Measurements from ENCODE around the gene MTARC2.
A peak's percentile ranks its signal among the peaks of the same experiment; 100 is the strongest.
"Not testable (repeated sequence)": the region's sequence is repeated elsewhere in the genome, so short reads cannot be mapped to it uniquely, and the experiment has no call there.

MTARC2 gene

DNA sequence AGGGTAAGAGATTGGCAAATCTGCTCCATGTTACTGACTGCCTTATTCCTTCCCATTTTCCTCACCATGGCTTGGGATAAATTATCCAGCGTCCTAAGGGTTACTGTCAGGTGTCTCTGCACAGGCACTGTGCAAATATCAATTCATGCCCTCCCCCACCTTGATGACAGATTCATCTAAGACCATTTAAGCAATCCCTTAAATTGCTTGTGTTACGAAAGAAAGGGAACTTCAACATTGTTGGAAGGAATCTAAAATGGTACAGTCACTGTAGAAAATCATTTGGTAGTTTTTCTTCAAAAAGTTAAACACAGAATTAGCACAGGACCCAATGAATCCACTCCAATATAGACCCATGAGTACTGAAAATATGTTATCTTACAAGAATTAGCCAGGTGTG is 17.6 kb upstream of the MTARC2 start:
- no peak for DNase-seq

DNA sequence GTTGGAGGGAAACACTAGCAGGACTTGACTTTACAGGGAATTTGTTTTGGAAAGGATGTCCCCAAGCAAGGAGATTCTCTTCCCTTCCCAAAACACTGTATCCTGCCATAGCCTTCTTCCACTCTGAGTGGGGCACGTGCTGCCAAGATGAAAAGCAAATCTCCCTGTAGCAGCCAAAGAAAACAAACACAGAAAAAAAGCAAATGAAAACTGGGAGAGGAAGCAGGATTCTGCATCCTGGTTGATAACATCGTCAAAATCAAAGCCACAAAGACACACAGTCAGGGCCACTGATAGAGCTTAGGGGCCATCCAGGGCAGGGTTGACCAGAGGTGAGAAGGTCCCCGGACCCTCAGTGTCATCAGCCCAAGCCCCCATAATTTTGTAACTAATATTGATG is 16.0 kb upstream of the MTARC2 start:
- no peak for DNase-seq

DNA sequence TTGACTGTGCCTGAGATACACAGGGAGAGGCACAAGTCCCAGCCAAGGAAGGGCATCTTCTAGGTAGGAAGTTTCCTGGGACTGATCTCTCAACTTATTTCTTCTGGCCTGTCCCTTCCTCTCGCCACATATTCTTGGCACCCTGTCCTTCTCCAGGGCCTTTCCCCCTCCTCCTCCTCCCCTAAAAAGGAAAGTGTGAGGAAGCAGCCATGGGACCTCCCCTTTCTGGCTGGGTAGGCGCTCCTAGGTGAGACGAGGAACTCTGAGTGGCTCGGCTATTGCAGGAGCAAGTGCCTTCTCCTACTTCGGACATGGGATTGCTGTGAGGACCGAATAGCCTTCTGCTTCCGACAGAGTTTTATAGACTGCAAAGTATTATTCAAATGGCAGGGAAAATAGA is 15.5 kb upstream of the MTARC2 start:
- no peak for DNase-seq

DNA sequence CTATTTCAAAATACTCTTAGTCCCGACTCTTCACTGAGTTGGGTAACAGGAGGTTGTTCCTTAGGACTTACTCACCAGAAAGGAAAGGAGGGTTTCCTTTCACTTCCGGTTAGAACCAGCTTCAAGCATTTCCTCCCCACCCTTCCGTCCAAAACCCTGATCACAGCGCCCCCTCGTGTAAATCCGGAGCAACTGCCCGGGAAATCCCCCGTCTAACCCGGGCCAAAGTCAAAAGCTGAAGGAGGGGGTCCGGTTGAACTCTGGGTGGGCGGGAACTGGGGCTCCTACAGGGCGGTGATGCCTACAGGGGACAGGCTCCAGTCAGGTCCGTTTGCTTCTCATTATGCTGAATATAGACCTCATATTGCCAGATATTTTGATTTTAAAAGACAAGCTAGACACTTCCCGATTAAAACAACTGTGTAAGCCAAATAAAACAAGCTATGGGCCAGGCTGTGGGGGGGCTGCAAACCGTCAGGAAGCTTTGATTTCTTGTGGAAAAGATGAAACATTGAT is 15.0 kb upstream of the MTARC2 start:
- DNase-seq: peak; percentile 50

DNA sequence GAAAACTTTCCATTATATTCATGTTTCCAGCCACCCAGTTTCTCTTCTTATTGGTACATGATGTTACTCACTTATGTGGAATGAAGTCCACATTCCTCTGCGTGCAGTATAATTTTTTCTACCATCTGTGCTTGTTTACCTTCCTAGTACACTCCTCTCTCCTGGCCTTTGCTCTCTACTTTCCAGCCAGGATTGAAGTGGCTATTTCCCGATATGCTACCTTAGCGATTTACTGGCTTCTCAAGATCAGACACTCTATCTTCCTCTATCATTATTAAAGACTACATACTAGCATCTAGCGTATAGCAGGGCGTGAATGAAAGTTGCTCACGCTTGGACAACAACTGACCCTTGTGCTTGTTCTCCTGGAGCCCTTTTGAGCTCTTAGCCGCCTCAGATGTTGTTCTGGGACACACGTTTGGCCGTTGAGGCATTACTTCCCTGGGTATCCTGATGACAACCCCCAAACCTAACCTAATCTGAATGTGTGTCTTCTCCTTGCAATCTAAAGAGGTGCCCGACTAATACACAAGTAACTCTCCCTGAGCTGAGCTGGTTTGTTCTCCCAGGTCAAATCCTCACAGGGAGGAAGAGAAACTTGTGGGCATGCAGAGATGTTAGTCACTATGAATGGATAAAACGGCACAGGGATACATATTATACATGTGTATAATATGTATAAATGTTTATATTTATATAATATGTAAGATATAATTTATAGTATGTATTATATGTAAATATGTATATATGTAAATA is 13.4 kb upstream of the MTARC2 start:
- DNase-seq: no peak

DNA sequence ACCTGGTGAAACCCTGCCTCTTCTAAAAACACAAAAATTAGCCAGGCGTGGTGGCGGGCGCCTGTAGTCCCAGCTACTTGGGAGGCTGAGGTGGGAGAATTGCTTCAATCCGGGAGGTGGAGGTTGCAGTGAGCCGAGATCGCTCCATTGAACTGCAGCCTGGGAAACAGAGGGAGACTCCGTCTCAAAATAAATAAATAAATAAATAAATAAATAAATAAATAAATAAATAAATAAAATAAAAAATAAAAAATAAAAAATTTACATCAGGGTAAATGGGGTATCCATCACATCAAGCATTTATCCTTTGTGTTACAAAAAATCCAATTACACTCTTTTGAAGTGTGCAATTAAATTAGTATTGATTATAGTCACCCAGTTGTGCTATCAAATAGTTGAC is 11.8 kb upstream of the MTARC2 start:
- not testable (repeated sequence) for DNase-seq

DNA sequence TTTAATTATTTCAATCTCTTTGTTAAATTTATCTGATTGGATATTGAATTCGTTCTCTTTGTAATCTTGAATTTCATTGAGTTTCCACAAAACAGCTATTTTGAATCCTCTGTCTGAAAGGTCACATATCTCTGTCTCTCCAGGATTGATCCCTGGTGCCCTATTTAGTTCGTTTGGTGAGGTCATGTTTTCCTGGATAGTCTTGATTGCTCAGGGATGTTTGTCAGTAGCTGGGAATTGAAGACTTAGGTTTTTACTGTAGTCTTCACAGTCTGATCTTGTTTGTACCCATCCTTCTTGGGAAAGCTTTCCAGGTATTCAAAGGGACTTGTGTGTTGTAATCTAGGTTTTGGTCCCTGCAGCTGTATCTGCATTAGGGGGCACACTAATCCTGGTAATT is 6.8 kb upstream of the MTARC2 start:
- no peak for DNase-seq

DNA sequence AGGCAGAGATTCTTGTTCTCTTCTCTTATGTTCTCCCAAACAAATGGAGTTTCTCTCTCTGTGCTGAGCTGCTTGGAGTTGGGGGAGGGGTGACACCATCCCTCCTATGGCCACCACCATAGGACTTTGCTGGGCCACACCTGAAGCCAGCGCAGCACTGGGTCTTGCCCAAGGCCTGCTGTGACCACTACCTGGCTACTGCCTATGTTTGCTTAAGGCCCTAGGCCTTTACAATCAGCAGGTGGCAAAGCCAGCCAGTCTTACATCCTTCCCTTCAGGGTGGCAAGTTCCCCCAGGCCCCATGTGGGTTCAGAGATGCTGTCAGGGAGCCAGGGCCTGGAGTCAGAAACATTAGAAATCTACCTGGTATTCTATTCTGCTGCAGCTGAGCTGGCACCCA is 6.3 kb upstream of the MTARC2 start:
- DNase-seq: no peak

DNA sequence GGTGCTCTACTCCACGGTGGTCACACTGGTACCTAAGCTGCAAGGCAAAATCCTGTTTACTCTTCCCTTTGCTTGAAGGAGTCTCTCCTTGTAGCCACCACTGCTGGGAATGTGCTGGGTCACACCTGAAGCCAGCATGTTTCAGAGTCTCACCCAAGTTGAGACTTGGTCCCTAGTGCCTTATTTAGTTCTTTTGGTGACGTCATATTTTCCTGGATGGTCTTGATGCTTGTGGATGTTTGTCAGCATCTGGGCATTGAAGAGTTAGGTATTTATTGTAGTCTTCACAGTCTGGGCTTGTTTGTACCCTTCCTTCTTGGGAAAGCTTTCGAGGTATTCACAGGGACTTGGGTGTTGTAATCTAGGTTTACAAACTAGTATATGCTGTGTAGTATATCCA is 5.6 kb upstream of the MTARC2 start:
- no peak for DNase-seq

DNA sequence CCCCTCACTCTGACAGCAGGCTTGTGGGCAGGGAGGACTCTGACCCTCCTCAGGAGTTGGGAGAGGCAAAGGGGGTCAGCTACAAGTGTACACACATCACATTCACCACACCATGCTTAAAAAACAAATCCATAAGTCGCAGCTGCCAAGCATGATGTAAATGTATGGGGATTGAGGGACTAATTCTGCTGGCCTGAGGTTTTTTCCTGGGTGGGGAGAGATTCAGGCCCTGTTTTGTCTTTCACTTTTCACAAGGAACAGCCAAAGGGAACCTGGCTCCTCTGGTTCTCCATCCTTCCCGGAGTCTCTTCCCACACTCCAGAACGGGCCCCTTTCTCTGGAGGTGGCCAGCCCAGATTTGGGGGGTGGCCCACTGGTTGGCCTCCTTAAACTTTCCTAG is 1.3 kb upstream of the MTARC2 start:
- no peak for DNase-seq

DNA sequence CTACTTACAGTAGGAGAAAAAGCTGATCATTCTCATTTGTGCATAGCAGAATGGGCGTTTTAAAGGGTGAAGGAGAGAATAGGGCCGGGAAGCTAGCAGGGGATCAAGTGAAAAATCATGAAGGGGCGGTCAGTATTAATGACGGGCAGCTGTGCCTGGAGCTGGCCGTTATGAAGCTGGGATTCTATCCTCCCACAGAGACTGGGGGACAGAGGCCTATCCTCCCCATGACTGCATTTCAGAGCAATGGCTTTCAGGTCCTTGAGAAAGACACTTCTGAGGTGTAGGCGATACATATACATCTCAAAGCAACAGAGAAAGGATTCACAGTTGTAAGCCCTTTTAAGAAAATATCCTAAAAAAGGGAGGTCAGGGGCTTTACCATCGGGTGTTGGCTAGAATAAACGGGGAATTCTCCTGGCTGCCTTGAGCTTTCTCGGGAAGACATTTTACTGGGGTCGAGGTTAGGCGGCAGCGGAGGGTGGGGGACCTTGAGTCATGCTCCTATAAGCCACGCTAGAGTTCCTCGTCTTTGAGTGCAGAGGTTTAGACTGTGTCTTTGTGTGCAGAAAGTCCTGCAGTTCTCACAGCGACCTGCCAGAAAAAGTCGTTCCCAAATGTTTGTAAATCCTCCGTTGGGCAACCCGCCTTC is 559 bp upstream of the MTARC2 start:
- no peak for DNase-seq

DNA sequence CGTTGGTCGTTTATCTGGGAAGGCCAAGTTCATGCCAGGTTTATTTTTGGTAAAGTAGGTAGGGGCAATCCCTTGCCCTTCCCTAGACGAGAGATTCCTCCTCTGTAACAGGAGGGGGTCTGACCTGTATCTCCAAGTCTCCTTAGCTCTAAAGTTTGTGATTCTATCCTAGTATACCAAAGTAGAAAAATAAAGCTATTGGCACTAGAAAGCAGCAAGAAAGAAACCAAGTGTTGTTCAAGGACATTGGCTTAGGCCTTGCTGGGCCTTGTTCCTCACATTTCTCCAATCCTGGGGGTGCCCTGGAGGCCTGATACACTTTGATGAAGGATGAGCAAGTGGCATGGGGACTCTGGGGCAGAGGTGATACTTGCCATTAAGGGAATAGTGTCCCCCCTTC is 814 bp downstream of the MTARC2 start:
- DNase-seq: no peak

DNA sequence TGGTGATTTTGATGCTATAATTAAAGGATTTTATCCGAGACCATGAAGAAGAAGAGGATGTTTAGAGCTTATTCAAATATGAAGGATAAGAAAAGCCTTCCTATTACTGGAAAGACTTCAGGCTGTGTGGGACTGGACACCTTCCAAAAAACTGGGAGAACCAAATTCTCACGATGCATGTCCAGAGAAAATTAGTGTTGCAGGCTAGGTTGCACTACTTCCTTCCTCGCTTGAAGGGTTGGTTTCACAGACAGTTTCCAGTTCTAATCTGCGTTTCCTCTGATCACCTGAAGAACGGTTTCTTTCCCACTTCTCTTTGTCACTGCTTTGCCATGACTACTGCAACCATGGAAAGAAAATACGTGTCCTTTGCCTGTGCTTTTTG is 2.0 kb downstream of the MTARC2 start:
- no peak for DNase-seq

DNA sequence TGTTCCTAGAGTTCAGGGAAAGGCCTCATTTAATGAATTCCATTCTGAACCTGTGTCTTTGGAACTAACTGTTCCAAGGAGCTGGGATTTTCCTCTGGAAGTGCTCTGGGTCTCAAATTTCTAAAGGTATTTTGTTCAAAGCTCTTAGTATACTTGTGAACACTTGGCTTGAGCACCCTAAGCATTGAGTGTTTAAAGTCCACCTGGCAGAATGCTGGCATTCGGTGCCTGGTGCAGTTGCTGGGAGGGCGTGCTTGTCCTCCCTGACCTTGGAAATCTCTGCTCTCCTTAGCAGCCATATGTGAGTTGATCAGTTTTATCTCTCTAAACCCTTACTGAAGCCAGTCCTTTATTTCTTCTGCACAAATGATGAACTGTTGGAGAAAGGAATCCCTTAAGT is 3.0 kb downstream of the MTARC2 start:
- no peak for DNase-seq

DNA sequence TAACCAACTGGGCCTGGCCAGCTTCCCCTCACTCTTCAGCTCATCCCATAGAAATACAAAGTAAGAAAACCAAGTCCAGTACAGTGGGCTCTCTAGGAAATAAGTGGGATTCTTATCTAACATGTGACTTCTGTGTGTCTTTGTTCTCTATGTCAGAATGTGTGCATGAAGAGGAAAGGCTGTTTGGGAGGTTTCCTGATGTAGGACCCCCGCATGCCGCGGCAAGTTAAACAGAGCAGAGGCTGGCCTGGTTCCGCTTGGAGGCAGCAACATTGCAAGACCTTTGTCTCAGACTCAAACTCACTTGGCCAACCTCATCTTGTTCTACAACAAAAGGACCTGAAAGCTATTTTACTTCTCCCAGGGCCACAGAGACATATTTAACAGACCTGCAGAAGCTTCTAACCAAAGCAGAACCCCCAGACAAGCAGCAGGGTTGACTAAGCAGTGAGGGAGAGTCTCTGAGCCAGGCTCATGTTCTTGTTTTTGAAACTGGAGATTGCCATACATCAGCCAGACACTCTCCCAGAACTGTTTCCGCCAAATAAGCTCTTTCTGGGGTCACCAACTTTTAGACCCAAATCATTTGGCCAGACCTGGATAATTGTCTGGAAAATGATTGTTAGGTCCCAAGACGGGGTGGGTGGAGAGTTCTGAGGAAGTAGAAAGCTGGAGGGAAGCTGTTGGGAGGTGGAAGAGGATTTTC is 6.2 kb downstream of the MTARC2 start:
- no peak for DNase-seq

DNA sequence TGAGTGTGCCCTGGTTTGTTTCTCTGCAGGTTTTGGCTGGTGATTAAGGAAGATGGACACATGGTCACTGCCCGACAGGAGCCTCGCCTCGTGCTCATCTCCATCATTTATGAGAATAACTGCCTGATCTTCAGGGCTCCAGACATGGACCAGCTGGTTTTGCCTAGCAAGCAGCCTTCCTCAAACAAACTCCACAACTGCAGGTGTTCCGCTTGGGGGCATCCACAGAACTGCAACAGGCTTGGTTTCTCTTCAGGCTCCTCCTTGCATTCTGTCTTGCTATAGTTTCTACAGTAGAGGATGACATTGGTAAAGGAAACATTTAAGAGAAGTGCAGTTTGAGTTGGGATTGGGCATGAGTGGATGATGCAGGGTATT is 6.8 kb downstream of the MTARC2 start:
- no peak for DNase-seq

DNA sequence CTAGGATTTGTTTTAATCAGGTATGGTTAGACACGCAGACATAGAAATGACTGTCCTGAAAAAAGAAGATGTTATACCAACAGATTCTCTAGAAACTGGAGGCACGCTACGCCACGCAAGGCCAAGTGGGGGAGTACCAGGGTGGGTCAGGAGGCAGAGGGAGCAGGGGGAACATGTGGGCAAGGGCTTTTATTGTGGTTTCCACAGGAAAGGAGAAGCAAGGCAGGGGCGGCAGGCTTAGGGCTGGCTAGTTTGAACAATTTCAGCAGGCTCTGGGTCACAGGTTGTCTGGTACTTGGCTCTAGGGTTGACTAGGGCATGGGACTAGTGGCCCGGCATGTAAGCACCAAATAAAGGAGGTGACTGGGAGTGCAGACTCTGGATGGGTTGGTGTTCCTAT is 7.2 kb downstream of the MTARC2 start:
- no peak for DNase-seq

DNA sequence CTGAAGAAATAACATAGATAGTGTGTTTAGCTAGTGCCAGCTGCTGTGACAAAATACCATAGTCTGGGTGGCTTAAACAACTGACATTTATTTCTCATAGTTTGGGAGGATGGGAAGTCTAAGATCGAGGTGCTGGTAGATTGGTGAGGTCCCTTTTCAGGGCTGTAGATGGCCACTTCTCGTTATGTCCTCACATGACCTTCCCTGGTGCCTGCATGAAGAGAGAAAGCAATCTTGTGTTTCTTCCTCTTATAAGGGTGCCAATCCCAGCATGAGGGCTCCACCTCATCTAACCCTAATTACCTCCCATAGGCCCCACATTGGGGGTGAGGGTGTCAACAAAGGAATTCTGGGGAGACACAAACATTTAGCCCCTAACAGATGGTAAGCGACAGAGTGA is 9.3 kb downstream of the MTARC2 start:
- no peak for DNase-seq

DNA sequence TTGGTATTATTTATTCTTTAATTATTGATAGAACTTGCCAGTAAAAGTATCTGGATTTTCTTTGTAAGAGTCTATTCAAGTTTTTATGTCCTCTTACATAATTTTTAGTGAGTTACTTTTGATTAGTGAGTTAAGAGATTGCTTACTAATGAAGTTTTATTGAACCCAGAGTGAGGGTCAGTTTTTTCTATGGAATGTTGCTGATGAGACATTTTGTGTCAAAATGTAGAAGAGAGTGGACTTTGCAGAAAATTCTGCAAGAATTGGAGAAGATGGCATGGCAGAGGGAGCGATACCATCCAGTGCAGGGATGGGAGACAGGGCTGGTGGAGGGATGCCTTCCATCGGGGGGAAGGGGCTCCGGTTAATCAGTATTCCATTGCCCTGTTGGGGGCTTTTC is 11.0 kb downstream of the MTARC2 start:
- no peak for DNase-seq

DNA sequence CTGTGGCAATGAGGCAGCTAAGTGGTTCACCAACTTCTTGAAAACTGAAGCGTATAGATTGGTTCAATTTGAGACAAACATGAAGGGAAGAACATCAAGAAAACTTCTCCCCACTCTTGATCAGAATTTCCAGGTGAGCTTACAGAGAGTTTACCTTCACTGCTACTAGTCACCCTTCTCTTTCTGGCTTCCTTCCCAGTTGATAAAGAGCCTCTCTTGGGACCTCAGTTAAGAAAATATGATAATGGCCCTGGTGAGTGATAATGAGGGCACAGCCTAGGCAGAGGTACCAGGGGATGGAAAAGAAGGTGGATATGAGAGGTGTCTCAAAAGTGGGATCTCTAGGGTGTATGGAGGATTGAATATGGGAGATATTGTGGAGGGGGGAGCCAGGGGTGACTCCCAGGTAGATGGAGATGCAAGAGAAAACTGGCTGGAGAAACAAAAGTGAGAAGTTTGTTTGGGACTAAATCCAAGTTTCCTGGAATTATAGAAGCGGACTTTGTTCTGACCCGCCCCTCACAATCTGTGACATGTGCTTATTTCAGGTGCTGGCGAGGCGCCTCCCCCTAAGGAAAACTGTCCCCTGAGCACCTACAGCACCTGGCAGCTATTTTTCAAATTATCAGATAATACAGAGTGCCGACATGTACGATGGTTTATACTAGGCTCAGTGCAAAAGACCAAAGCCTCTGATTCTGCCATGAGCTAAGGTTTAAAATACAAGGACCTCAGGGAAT is 13.7 kb downstream of the MTARC2 start:
- DNase-seq: no peak

DNA sequence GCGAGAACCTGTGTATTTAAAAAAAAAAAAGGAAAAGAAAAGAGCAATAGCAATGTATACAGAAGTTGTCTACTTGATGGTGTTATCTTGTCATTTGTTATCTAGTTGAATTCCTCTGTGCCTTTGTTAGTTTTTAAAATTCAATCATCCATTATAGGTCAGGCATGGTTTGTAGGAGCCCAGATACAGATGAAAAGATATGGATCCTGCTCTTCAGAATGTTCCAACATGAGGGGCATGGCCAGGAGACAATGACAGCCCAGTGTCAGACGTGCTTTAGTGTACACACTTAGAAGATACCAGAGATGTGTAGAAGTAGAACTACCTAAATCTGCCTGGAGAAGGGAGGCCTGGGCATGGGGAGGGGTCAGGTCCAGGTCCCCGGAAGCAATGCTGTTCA is 16.6 kb downstream of the MTARC2 start:
- no peak for DNase-seq

DNA sequence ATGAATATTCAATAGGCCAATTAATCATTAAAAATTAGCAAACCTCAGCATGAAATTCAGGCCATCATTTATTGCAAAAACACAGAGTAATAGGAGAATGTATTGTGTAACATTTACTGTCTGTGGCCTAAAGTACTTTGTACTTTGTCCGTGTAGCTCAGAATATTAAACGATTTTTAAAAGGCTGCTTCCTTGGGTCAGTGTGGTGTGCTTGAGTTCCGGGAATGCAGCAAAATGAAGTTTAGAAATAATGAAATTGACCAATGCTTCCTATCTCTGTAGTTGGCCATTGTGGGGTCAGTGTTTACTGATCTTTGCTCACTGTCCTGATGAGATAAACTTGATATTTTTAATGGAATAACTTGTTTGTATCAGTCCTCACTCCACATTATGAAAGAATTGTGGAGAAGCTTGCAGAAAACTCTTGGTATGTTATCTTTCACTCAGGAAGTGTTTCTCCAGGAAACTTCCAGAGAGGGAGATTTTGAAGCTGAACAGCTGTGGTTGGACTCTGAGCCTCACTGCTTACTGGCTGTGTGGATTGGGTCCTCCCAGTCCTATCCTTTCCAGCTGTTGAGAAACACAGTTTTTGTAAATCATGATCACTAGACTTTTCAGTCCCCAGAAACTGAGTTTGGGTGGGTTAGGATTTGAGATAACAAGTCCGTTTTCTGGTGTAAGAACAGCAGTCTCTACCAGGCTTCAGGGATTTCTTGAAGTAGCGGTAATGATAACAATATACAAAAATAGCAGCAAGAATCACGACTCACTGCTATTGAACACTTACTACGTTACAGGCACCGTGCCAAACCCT is 19.4 kb downstream of the MTARC2 start:
- DNase-seq: no peak
